OCI-M1 (cell line): ENCODE measurements around the gene UPK3BL1.
"Not testable (repeated sequence)": the region's sequence is repeated elsewhere in the genome, so short reads cannot be mapped to it uniquely, and the experiment has no call there.

Experiments used
- DNase-seq: peaks from one replicate; lab custom pipeline; 2025; lab: John Stamatoyannopoulos, UW

UPK3BL1 gene, protein sequence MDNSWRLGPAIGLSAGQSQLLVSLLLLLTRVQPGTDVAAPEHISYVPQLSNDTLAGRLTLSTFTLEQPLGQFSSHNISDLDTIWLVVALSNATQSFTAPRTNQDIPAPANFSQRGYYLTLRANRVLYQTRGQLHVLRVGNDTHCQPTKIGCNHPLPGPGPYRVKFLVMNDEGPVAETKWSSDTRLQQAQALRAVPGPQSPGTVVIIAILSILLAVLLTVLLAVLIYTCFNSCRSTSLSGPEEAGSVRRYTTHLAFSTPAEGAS

DNA sequence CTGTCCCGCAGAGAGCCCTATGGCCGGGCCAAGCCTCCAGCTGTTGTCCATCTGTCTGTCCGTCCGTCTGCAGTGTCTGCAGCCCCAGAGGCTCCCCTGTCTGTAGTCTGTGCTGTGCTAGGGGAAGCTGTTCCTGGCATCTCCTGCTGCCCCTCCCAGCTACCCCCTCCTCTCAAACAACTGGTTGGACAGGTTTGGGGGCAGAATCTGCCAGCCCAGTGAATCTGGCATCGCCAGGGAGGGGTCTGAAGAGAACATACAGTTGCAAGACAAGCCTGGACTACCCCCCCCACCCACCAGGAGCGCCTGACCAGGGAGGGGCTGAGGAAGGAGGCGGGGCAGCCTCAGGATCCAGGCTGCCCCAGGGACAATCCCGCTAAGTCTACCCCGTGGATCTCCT is at the start of gene UPK3BL1:
UPK3BL1 (minus strand) TSS at position 101 of the 400 bp plus-strand sequence; CDS start at position 51, 50 bp downstream.
- not testable (repeated sequence) for DNase-seq

DNA sequence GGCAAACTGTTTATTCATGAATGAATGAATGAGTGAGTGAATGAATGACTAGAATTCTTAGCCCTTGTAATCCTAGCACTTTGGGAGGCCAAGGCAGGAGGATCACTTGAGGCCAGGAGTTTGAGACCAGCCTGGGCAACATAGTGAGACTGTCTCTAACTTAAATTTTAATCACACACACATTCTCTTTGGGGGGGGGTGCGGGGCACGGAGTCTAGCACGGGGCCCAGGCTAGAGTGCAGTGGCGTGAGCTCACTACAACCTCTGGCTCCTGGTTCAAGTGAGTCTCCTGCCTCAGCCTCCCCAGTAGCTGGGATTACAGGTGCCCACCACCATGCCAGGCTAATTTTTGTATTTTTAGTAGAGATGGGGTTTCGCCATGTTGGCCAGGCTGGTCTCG is 48.0 kb upstream of the UPK3BL1 start:
- DNase-seq, result not testable (repeated sequence)

DNA sequence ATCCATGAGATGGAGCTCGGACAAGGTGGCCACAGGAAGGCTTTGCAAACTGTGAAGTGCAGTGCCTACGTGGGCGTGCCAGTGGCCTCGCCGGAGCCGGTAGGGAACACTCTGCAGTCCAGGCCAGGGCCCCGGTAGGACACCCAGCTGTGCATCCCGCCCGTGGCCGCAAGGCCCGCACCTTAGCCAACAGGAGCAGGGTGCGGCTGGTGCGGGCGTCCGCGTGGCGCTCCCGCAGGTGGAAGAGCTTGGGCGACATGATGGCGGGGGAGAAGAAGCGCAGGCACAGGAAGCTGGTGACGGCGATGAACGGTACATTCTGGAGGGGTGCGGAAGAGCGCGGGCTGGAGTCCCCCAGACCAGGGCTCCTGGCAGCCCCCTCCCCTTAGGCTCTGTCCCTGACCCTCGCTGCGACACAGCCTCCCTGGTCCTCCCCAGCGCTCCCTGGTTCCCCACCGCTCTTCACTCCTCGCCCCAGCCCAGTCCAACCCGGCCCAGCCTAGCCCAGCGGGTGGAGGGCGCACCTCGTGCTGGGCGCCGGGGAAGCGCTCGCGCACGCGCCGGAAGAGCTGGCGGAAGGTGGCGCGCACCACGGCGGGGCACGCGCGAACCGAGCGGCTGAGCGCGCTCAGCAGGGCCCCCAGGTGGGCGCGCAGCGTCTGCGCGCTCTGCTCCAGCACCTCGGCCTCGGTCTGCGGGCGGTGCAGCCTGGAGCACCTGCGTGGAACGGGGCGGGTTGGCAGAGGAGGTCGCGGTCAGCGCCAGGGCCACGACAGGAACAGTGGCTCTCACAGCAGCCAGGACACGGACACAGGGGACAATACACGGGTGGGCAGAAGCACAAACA is 47.1 kb upstream of the UPK3BL1 start:
- not testable (repeated sequence) for DNase-seq

DNA sequence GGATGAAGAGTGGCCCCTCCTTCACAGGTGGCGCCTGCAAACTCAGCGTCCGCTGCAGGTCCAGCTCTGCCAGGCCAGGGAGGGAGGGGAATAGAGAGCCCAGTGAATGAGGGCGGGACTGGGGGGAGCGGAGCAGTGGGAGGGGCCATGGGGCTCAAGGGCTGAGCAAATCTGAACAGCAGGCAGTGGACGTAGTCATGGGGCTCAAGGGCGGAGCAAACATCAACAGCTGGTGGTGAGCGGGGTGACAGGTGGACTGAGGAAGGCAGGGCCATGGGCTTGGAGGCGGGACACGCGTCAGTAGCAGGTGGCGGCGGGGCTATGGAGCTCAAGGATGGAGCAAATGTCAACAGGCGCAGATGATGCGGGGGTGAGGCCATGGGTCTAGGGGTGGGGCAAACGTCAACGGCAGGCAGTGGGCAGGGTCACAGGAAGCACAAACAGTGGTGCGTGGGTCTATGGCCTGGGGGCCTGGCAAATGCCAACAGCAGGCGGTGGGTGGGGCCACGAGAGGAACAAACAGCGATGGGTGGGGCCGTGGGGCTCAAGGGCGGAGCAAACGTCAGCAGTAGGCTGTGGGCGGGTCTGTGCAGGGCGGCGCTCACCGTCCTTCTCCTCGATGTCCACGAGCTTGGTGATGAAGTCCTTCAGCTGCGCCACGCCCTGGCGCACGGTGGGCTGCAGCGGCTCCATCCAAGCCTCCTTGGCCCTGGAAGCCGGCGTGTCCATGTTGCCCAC is 45.9 kb upstream of the UPK3BL1 start:
- DNase-seq, result not testable (repeated sequence)

DNA sequence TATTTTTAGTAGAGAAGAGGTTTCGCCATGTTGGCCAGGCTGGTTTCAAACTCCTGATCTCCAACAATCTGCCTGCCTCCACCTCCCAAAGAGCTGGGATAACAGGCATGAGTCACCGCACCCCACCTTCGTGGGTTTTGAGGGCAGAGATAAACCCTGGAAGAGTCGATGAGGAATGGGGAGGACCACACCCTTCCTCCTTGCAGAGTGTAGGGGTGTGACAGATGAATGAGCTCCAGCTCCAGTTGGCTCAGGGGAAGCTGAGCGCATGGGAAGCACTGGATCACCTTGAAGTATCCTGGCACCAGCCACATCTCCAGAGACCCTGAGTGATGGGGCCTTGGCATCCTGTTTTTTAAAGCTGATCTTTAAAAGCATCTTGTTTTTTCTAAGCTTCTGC is 40.0 kb upstream of the UPK3BL1 start:
- not testable (repeated sequence) for DNase-seq

DNA sequence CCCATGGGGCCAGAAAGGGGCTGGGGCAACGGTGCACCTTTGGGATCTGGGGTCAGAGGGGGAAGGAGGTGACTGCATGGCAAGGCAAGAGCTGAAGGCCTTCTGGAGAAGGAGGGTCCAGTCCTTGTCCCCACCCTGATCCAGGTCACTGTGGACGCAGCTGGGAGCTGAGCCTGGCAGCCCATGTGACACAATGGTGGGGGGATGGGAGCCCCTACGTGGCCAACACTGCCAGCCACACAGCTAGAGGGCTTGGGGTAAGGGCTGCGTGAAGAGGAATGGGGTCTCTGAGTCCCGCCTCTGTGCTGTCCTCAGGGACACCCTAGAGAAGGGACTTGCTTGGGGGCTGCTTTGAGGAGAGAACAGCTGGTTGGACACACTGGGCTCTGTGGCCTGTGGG is 38.2 kb upstream of the UPK3BL1 start:
- not testable (repeated sequence) for DNase-seq

DNA sequence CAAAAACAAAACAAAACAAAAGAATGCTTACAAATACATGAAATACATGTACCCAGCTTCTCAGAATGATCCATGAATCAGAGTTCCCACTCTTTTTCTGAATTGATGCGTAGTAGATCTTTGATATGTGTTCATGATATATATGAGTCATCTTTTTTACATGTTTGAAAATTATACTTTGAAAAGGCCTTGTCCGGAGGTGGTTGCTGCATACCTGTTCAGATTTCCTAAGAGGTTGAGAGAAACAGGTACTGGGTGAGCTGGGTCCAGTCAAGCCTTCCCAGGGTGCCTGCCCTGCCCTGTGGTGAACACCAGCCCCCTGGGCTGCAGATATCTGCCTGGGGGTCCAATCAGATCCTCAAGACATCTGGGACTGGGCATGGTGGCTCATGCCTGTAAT is 33.0 kb upstream of the UPK3BL1 start:
- DNase-seq, result not testable (repeated sequence)

DNA sequence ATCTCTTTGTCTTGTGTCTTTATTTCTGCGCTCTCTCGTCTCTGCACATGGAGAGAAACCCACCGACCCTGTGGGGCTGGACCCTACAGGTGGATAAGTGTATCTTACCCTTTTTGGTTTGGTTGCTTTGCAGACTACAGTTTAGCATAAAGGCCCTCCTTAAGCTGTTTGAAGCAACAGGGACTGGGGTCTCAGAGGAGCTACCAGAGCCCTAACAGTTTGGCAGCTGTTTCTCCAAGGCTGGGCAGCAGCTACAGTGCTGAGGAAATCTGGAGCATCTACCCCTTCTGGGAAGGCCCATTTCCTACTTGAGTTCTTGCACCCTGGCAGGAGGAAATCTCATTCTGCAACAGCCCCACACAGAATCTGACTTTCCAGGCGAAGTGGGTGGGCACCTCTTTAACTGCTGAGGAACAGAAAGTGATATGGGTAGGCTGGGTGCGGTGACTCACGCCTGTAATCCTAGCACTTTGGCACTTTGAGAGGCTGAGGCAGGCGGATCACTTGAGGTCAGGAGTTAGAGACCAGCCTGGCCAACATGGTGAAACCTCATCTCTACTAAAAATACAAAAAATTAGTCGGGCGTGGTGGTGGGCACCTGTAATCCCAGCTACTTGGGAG is 31.0 kb upstream of the UPK3BL1 start:
- DNase-seq, result not testable (repeated sequence)

DNA sequence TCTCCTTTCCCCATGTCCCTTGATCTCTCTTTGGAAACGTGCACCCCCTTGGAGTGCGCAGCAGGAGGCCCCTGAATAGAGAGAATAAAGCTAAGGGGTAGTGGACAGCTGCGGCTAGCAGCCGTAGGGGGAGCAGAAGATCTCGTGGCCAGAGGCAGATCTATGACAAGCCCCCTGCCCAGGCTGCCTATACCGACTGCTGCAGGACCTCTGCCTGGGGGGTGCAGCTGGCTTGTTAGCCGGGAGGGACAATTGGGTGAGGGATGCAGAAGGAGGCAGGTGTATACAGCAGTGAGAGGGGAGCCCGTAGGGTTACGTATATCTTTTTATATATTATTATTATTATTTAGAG is 29.3 kb upstream of the UPK3BL1 start:
- not testable (repeated sequence) for DNase-seq

DNA sequence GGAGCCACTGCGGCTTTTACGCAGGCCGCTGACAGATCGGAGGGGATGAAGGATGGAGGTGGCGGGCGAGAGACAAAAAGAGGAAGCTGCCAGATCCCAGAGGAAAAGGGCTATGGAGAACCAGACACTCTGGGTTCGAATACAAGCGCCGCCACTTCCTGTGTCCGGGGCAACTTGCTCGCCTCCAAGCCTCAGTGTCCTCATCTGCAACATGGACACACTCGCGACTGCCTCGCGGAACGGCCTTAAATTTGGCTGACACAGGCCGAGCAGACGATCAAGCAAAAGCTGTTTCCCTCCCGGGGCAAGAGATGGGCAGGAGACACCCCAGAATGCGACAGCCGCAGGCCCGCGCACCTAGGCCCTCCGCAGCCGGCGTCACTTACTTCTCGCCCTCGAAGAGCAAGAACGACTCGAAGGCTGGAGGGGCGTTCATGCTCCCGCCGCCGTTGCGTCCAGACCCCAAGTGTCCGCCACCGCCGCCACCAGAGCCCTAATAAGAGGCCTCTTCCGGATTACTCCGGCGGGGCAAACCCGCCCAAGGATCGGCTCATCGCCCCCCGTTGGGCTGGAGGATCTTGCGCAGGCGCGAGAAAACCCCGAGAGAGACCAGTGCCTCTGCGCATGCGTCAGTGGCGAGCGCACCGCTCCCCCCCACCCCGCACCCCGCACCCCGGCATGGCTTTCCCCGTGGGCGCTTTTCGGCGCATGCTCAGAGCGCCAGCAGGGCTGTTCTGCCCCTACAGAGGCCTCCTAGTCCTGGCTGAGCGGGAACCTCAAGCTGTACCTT is 28.8 kb upstream of the UPK3BL1 start, which contains the start of gene POLR2J2:
POLR2J2 (minus strand) TSS at position 498 of the 790 bp plus-strand sequence; CDS start at position 436, 62 bp downstream.
- DNase-seq, result not testable (repeated sequence)

DNA sequence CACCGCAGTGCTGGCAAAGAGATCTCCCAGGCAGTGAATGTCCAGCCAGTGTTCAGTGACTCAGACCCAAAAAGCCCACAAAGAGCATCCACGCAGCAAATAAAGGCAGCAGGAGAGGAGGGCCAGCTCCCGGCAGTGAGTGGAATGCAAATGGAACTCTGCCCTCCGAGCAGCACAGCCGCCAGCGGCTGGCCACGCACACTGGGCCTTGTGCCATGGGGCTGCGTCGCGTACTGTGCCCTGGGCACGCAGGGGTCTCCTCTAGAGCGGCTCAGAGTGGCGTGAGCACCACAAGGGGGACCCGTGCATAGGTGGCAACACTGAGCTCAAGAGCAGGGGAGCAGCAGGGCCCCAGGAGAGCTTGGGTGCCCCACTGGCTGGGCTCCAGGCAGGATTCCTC is 24.9 kb upstream of the UPK3BL1 start:
- DNase-seq, result not testable (repeated sequence)

DNA sequence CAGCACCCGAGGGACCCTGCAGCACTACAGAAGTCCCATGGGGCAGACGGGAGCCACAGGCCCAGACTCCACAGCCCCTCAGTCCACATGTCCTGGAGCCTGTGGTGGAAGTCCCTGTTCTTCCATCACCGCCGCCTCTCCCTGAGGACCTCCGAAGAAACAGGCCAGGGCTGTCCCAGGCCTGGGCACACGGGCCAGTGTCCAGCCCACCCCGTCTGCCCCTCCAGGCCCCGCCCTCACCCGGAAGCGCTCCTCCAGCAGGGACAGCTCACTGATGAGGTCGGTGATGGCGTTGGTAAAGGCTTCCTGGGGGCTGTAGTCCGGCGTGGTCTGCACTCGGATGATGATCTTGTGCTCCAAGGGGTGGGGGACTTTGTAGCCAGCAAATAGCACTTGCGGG is 24.3 kb upstream of the UPK3BL1 start:
- not testable (repeated sequence) for DNase-seq

DNA sequence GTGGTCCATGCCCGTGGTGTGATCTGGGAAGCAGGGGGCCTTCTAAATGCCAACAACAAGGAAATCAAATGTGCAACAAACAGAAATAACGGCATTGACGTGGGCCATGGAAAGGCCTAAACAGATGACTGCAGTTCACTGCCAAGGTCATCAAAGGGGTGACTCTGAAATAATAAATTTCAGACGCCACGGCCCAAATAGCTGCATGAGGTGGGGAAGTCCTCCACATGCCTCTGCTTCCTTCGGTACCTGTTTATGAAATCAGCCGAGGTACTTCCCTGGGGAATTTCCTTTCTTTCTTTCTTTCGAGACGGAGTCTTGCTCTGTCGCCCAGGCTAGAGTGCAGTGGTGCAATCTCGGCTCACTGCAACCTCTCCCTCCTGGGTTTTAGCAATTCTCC is 22.2 kb upstream of the UPK3BL1 start:
- DNase-seq, result not testable (repeated sequence)

DNA sequence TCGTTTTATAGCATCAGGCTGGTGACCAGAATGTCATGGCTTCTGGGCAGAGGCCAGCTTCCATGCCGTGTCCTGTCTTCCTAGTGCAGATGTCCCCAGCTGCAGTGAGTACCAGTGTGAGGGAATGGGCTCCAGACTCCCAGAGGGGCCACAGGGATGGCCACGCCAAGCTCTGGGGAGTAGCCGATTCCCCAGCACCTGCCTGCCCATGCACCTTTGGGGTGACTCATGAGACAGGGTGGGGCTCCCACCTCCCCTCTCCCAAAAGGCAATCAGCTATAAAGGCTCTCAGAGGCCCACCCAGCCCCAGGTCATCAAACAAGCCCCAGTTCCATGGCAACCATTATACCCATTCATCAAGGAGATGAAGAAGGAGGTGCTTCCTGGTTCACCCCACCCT is 7.3 kb upstream of the UPK3BL1 start, which contains the start of gene SPDYE2B:
SPDYE2B (plus strand) TSS at position 396 of the 400 bp plus-strand sequence. CDS start 2,030 bp downstream, outside the sequence.
- not testable (repeated sequence) for DNase-seq

DNA sequence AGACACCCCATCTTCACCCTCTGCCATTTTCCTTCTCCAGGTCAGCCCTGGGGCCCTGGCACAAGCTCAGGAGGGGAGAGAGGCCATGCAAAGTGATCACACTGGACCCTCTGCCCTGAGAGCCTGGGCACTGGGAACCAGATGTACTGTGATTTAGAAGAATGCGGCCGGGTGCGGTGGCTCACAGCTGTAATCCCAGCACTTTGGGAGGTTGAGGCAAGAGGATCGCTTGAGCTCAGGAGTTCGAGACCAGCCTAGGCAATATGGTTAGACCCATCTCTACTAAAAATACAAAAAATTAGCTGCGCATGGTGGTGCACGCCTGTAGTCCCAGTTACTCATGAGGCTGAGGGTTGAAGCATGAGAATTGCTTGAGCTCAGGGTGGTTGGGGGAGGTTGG is 5.2 kb upstream of the UPK3BL1 start:
- DNase-seq, result not testable (repeated sequence)

DNA sequence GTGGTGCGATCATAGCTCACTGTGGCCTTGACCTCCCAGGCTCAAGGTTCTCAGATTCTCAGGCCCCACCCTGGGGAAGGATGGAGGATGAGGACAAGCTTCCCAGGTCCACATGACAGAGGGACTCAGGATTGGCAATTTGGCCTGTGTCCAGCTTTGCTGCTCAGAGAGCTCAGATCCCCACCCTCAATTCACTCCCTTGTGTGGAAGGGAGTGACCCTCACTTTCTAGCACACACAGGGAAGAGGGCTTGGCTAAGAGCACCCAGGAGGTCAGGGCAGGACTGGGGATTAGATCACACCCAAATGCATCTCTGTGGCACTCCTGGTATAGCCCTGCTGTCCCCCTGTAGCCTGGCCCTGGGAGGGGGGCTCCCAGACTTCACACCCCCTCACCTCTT is 813 bp upstream of the UPK3BL1 start:
- DNase-seq, result not testable (repeated sequence)

DNA sequence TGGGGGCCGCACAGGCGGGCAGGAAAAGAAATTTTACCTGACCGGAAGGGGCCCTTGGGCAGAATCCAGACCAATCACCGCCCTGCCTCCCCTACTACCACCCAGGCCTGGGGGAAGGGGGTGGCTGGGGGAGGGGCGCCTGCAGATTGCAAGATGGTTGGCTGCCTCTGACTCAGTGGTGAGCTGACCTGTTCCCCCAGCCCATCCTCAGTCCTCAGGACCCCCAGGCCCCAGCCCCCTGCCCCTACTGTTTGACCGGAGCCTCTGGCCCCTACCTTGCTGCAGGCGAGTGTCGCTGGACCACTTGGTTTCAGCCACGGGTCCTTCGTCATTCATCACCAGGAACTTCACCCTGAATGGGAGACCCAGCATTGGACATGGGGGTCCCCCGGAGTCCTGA is 3.7 kb downstream of the UPK3BL1 start:
- not testable (repeated sequence) for DNase-seq

DNA sequence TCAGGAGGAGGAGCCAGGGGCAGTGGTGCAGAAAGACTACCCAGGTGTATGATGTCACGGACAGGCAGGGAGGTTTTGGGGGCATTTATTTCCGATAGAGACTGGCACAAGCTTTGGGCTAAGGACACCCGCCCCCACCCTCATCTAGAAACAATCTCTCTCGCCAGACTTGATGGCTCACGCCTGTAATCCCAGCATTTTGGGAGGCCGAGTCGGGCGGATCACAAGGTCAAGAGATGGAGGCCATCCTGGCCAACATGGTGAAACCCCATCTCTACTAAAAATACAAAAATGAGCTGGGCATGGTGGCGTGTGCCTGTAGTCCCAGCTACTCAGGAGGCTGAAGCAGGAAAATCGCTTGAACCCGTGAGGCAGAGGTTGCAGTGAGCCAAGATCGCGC is 5.6 kb downstream of the UPK3BL1 start:
- not testable (repeated sequence) for DNase-seq

DNA sequence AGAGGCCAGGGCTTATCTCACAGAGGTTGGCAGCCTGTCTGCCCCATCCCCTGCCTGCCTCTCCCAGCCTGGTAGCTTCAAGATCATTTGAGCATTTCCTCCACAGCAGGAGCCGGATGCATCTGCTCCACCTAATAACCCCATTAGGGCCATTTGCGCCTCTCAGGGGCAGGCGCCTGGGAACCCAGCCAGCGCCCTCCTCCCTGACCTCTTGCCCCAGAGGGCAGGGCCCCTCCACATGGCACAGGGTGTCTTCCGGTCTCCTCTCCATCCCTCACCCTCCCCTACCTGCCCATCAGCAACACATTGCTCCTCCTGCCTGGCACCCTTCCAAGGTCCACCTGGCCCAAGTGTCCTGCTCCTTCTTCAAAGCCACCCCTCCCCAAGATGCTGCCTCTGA is 7.2 kb downstream of the UPK3BL1 start:
- DNase-seq, result not testable (repeated sequence)

DNA sequence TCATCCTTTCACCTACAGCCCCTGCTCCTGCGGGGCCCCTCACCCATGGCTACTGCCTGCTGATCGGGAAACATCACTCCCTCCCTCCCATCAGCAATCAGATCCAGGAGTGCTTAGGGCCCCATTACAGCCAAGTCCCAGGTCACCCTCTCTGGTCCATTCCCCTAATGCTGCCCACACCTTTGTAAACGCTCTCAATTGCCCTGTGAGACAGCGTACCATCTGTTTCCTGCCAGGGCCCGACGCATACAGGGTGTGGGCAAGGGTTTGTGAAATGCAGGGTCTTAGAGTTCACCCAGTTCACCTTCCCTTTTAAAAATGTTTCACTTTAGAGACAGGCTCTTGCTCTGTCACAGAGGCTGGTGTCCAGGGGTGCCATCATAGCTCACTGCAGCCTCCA is 8.3 kb downstream of the UPK3BL1 start:
- not testable (repeated sequence) for DNase-seq

DNA sequence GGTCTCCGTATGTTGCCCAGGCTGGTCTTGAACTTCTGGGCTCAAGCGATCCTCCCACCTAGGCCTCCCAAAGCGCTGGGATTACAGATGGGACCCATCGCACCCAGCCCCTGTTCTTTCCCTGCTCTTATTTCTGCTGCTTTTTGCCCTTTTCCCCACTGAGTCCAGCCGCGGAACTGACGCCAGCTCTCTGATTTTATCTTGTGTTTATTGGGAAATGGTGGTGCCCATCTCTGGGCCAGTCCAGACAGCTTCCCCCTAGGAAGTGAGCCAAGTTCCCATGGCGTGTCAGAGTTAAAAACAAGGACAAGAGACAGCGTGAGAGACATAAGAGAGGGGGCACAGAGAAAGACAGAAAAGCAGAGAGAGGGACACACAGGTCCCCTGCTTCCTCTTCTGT is 12.0 kb downstream of the UPK3BL1 start:
- not testable (repeated sequence) for DNase-seq
